Kidney (tissue), 14 donors: ENCODE data around the gene NGB. TPM values are rescaled to one million over a fixed set of nuclear protein-coding genes. Genes with fewer than 3 reads are reported as not detected.

Experiments
- DNase-seq, 5 donors: peaks; one replicate each; pipeline ENCODE4 v3.0.0-alpha.2; 2013 to 2020
- FAIRE-seq: peaks from 2 replicates; lab custom pipeline; 2012; peaks lifted over from hg19 to GRCh38; lab: Jason Lieb, UNC
- H3K27ac ChIP-seq, 2 donors: one replicate each; pipeline ENCODE4 v1.7.0; 2013; ENCODE audit warnings: low read depth in 2 of 2, low read length in 2 of 2, inconsistent platforms in 1 of 2
- H3K27me3 ChIP-seq: one replicate; pipeline ENCODE4 v1.7.1; 2013; ENCODE audit warnings: low read length, inconsistent platforms; ENCODE audit not compliant: control insufficient read depth, insufficient read depth
- H3K36me3 ChIP-seq, 3 donors: one replicate each; pipeline versions ENCODE4 v1.7.0 to v1.7.1; 2013; ENCODE audit warnings: low read length in 3 of 3, control low read depth in 1 of 3, inconsistent platforms in 1 of 3; ENCODE audit not compliant: insufficient read depth in 3 of 3, control insufficient read depth in 2 of 3
- H3K4me1 ChIP-seq, 3 donors: one replicate each; pipeline versions ENCODE4 v1.7.0 to v1.7.1; 2013; ENCODE audit warnings: low read length in 3 of 3, inconsistent platforms in 1 of 3, low read depth in 1 of 3; ENCODE audit not compliant: control insufficient read depth in 2 of 3, insufficient read depth in 2 of 3
- H3K4me3 ChIP-seq, 3 donors: one replicate each; pipeline versions ENCODE4 v1.7.0 to v1.8.1; 2013; ENCODE audit warnings: low read length in 3 of 3, control low read depth in 1 of 3, inconsistent platforms in 1 of 3
- H3K9ac ChIP-seq, 3 donors: one replicate each; pipeline versions ENCODE4 v1.7.0 to v1.7.1; 2013; ENCODE audit warnings: low read length in 3 of 3, control low read depth in 1 of 3, inconsistent platforms in 1 of 3
- H3K9me3 ChIP-seq, 3 donors: one replicate each; pipeline versions ENCODE4 v1.7.0 to v1.7.1; 2013; ENCODE audit warnings: low read length in 3 of 3, control low read depth in 1 of 3, inconsistent platforms in 1 of 3; ENCODE audit not compliant: control insufficient read depth in 2 of 3, insufficient read depth in 1 of 3
- CTCF ChIP-seq: IDR thresholded peaks from 3 replicates; pipeline ENCODE4 v1.5.1; 2012; ENCODE audit warnings: mild to moderate bottlenecking, moderate library complexity, borderline replicate concordance; ENCODE audit not compliant: insufficient read depth; ENCODE audit errors: extremely low read depth
- intact Hi-C: fragments of 100-400 bp; cut with DNase I; formaldehyde crosslinking; loops from one replicate; pipeline ENCODE4 v1.11.1; 2022
- polyA plus RNA-seq: library from polyadenylated mRNA; stranded (reverse); fragments of 350-450 nt; fragmentation: Illumina TruSeq; extraction: RNeasy Lipid Tissue Mini Kit (QIAGEN cat#74804); gene quantifications from one replicate; pipeline ENCODE4 v1.2.3, GENCODE V29; 2014; ENCODE audit warnings: low read depth, low replicate concordance; ENCODE audit not compliant: insufficient read depth
- total RNA-seq: library from RNA; stranded (reverse); fragmentation: NEBNext Ultra II Directional; extraction: Animal tissue kit (Norgen Biotek cat#: 25700); gene quantifications from one replicate; pipeline ENCODE4 v1.2.1, GENCODE V29; 2021
- donor health status: control.
- donor health status: control.
- donor health status: control.
- donor health status: control.
- donor health status: control.
- donor health status: DM: yes; HTN: yes; CAD: no.
- donor health status: Normal renal cell carcinoma (clear cell type).

NGB gene
- total and polyA plus RNA-seq, 2 donors from 2014 or later: not detected

GRCh38 chr14:77265561-77266335 is 5.3 kb downstream of the NGB start:
- no peak overlapping the region for H3K4me3 ChIP-seq
- no peak overlapping the region for H3K27ac ChIP-seq
- H3K36me3 ChIP-seq: no peaks in the 10 kb centered on the region
- H3K9me3 ChIP-seq: peaks cover 0 to 7% (median 0%) of the 10 kb centered on the region in 3 donors
- TF ChIP-seq CTCF: no peak
- intact Hi-C loops: no loop called here
- no peak for DNase-seq
- H3K9ac ChIP-seq: no peak overlapping the region
- H3K27me3 ChIP-seq: peaks cover 2% of the 10 kb centered on the region
- no peak for FAIRE-seq
- no peaks in the 10 kb centered on the region for H3K4me1 ChIP-seq

GRCh38 chr14:77265187-77265515 is 5.9 kb downstream of the NGB start:
- Histone ChIP-seq H3K27ac (no peak overlapping the region), H3K4me1 (no peaks in the 10 kb centered on the region), H3K36me3 (no peaks in the 10 kb centered on the region), H3K9me3 (peaks cover 0 to 7% (median 0%) of the 10 kb centered on the region in 3 donors), H3K9ac (no peak overlapping the region), H3K27me3 (peaks cover 2% of the 10 kb centered on the region), H3K4me3 (no peak overlapping the region)
- no peak for TF ChIP-seq CTCF
- DNase-seq (no peak), FAIRE-seq (no peak)
- intact Hi-C loops: no loop called here

GRCh38 chr14:77264466-77265186 is 6.4 kb downstream of the NGB start:
- H3K9me3 ChIP-seq: peaks cover 0 to 7% (median 0%) of the 10 kb centered on the region in 3 donors
- no peak for TF ChIP-seq CTCF
- H3K36me3 ChIP-seq: no peaks in the 10 kb centered on the region
- intact Hi-C loops: no loop called here
- FAIRE-seq: no peak
- no peaks in the 10 kb centered on the region for H3K4me1 ChIP-seq
- no peak overlapping the region for H3K4me3 ChIP-seq
- peaks cover 2% of the 10 kb centered on the region for H3K27me3 ChIP-seq
- H3K27ac ChIP-seq: no peak overlapping the region
- peak in 1 of 5 donors; percentile 30 for DNase-seq
- H3K9ac ChIP-seq: no peak overlapping the region
